Measurements from ENCODE around the gene BUD13. TPM values are rescaled to one million over a fixed set of nuclear protein-coding genes. Genes with fewer than 3 reads are reported as not detected.
"Not testable (repeated sequence)": the region's sequence is repeated elsewhere in the genome, so short reads cannot be mapped to it uniquely, and the experiment has no call there.

Gene BUD13
- total RNA-seq, 1 donor, result 14.5 TPM

DNA sequence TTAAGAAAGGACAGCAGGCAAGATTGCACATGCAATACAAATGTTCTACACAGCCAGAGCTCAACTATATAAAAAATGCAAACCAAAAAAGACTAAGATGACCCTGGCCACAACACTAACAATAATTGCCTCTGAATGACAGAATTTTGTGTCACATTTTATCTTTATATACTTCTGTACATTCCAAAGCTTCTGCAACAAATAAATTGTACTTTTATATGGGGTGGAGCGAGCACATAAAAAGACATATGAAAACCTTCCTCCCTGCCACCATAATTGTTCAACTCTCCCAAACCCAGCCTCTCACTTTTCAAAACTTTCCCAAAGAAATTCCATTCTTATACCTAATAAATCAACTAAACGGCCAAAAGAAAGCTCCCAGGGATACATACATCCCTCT, 10.7 kb downstream of the BUD13 start:
- no peaks in the 10 kb centered on the region for H3K27me3 ChIP-seq (ENCODE audit: insufficient read depth, low read length)
- H3K4me2 ChIP-seq (ENCODE audit: insufficient read depth, low read length), result no peak overlapping the region
- DNase-seq (ENCODE audit: insufficient read length, low spot score, missing footprints), result no peak
- no peaks in the 10 kb centered on the region for H4K20me1 ChIP-seq (ENCODE audit: insufficient read depth, low read length)
- no peak overlapping the region for H3K27ac ChIP-seq (ENCODE audit: low read depth, low read length)
- H3K9me3 ChIP-seq (ENCODE audit: low read depth, low read length), result no peaks in the 10 kb centered on the region
- H3K4me1 ChIP-seq (ENCODE audit: insufficient read depth, low read length), result no peaks in the 10 kb centered on the region
- no peak overlapping the region for H3K4me3 ChIP-seq (ENCODE audit: insufficient read depth, low read length)
- TF ChIP-seq, protein P1, sequence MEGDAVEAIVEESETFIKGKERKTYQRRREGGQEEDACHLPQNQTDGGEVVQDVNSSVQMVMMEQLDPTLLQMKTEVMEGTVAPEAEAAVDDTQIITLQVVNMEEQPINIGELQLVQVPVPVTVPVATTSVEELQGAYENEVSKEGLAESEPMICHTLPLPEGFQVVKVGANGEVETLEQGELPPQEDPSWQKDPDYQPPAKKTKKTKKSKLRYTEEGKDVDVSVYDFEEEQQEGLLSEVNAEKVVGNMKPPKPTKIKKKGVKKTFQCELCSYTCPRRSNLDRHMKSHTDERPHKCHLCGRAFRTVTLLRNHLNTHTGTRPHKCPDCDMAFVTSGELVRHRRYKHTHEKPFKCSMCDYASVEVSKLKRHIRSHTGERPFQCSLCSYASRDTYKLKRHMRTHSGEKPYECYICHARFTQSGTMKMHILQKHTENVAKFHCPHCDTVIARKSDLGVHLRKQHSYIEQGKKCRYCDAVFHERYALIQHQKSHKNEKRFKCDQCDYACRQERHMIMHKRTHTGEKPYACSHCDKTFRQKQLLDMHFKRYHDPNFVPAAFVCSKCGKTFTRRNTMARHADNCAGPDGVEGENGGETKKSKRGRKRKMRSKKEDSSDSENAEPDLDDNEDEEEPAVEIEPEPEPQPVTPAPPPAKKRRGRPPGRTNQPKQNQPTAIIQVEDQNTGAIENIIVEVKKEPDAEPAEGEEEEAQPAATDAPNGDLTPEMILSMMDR (IDR thresholded peaks at IDR 0.05; ENCODE audit: extremely low read depth, low read depth, low read length), result no peak
- H3K36me3 ChIP-seq (ENCODE audit: insufficient read depth, low read length), result peaks cover 64% of the 10 kb centered on the region
- no peak overlapping the region for H2AFZ ChIP-seq (ENCODE audit: low read length)
- peaks cover 13% of the 10 kb centered on the region for H3K79me2 ChIP-seq (ENCODE audit: insufficient read depth, low read length)

GRCh38 chr11:116756044-116756443, 16.7 kb downstream of the BUD13 start:
- not testable (repeated sequence) for H3K9me3 ChIP-seq (ENCODE audit: low read depth, low read length); H3K79me2 ChIP-seq (ENCODE audit: insufficient read depth, low read length); H3K4me2 ChIP-seq (ENCODE audit: insufficient read depth, low read length); H3K4me1 ChIP-seq (ENCODE audit: insufficient read depth, low read length); H2AFZ ChIP-seq (ENCODE audit: low read length); H3K4me3 ChIP-seq (ENCODE audit: insufficient read depth, low read length); DNase-seq (ENCODE audit: insufficient read length, low spot score, missing footprints); H3K27me3 ChIP-seq (ENCODE audit: insufficient read depth, low read length); H4K20me1 ChIP-seq (ENCODE audit: insufficient read depth, low read length); H3K27ac ChIP-seq (ENCODE audit: low read depth, low read length)
- peaks cover 52% of the 10 kb centered on the region for H3K36me3 ChIP-seq (ENCODE audit: insufficient read depth, low read length)

GRCh38 chr11:116750070-116750718, 22.6 kb downstream of the BUD13 start:
- DNase-seq (ENCODE audit: insufficient read length, low spot score, missing footprints), result peak; percentile 78
- Histone ChIP-seq H3K4me1 (ENCODE audit: insufficient read depth, low read length) (no peaks in the 10 kb centered on the region), H3K79me2 (ENCODE audit: insufficient read depth, low read length) (no peaks in the 10 kb centered on the region), H3K36me3 (ENCODE audit: insufficient read depth, low read length) (peaks cover 49% of the 10 kb centered on the region), H3K4me3 (ENCODE audit: insufficient read depth, low read length) (no peak overlapping the region), H3K27ac (ENCODE audit: low read depth, low read length) (no peak overlapping the region), H2AFZ (ENCODE audit: low read length) (no peak overlapping the region), H3K27me3 (ENCODE audit: insufficient read depth, low read length) (no peaks in the 10 kb centered on the region), H3K9me3 (ENCODE audit: low read depth, low read length) (no peaks in the 10 kb centered on the region), H4K20me1 (ENCODE audit: insufficient read depth, low read length) (peaks cover 3% of the 10 kb centered on the region), H3K4me2 (ENCODE audit: insufficient read depth, low read length) (no peak overlapping the region)
- TF ChIP-seq, protein P1 (IDR thresholded peaks at IDR 0.05; ENCODE audit: extremely low read depth, low read depth, low read length), result no peak

DNA sequence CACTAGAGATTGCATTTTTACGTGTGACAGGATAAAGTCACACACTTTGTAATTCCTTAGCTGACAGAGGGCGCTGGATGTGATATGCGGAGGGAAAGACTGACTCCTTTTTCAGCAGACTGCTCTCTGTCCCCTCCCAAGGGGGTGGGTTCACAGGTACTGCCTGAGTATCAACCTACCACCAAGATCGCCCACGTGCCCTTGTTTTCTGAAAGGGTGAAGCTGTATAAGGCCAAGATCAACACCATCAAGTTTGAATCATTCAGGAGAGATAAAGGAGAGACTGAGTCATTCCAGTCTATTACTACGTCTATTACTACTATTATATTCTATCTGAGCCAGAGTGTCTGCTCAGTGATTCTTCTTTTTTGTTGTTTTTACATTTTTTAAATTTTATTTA, 30.7 kb downstream of the BUD13 start:
- peak overlapping the region; percentile 49 for H3K4me2 ChIP-seq (ENCODE audit: insufficient read depth, low read length)
- TF ChIP-seq, protein P1 (IDR thresholded peaks at IDR 0.05; ENCODE audit: extremely low read depth, low read depth, low read length), result no peak
- H3K36me3 ChIP-seq (ENCODE audit: insufficient read depth, low read length), result peaks cover 8% of the 10 kb centered on the region
- H3K27me3 ChIP-seq (ENCODE audit: insufficient read depth, low read length), result no peaks in the 10 kb centered on the region
- H3K9me3 ChIP-seq (ENCODE audit: low read depth, low read length), result no peaks in the 10 kb centered on the region
- H3K79me2 ChIP-seq (ENCODE audit: insufficient read depth, low read length), result no peaks in the 10 kb centered on the region
- H3K4me1 ChIP-seq (ENCODE audit: insufficient read depth, low read length), result peaks cover 16% of the 10 kb centered on the region
- DNase-seq (ENCODE audit: insufficient read length, low spot score, missing footprints), result peak; percentile 84
- H4K20me1 ChIP-seq (ENCODE audit: insufficient read depth, low read length), result no peaks in the 10 kb centered on the region
- H3K27ac ChIP-seq (ENCODE audit: low read depth, low read length), result peak overlapping the region; percentile 37
- H2AFZ ChIP-seq (ENCODE audit: low read length), result no peak overlapping the region
- H3K4me3 ChIP-seq (ENCODE audit: insufficient read depth, low read length), result no peak overlapping the region

All from osteoblast (primary cell).